T-helper 1 cell treated with Interleukin-12 subunit alpha and Interleukin-12 subunit beta and Interleukin-4 antibody, amounts not matched to agents 30 μg/mL and 1 μg/mL, for 36 hours (primary cell): ENCODE results near the gene CREB1.

Source experiments
- H3K27ac Mint-ChIP-seq: one replicate; pipeline ENCODE4 v1.8.0; 2021; ENCODE audit warnings: mild to moderate bottlenecking, mixed read lengths
- H3K27me3 Mint-ChIP-seq: one replicate; pipeline ENCODE4 v1.8.0; 2021; ENCODE audit warnings: low read depth, mixed read lengths
- H3K36me3 Mint-ChIP-seq: one replicate; pipeline ENCODE4 v1.8.0; 2021; ENCODE audit warnings: low read depth, mixed read lengths
- H3K4me1 Mint-ChIP-seq: one replicate; pipeline ENCODE4 v1.8.0; 2021; ENCODE audit warnings: low read depth, mixed read lengths
- H3K4me3 Mint-ChIP-seq: one replicate; pipeline ENCODE4 v1.8.0; 2021; ENCODE audit warnings: mild to moderate bottlenecking, moderate library complexity, mixed read lengths
- H3K9me3 Mint-ChIP-seq: one replicate; pipeline ENCODE4 v1.8.0; 2021; ENCODE audit warnings: mixed read lengths

Gene CREB1

GRCh38 chr2:207541933-207542332, 12.2 kb downstream of the CREB1 start:
- Mint-ChIP-seq H3K36me3 (peaks cover 26% of the 10 kb centered on the region), H3K27me3 (no peaks in the 10 kb centered on the region), H3K4me1 (peaks cover 41% of the 10 kb centered on the region), H3K9me3 (no peaks in the 10 kb centered on the region), H3K4me3 (no peak overlapping the region), H3K27ac (no peak overlapping the region)

- H3K4me1 Mint-ChIP-seq: peaks cover 38% of the 10 kb centered on the region
- H3K9me3 Mint-ChIP-seq: no peaks in the 10 kb centered on the region
- peaks cover 24% of the 10 kb centered on the region for H3K36me3 Mint-ChIP-seq
- H3K27me3 Mint-ChIP-seq: no peaks in the 10 kb centered on the region
- no peak overlapping the region for H3K27ac Mint-ChIP-seq
- H3K4me3 Mint-ChIP-seq: no peak overlapping the region
Measured at GRCh38 chr2:207543272-207543671, 13.5 kb downstream of the CREB1 start.

GRCh38 chr2:207546822-207547221, 17.1 kb downstream of the CREB1 start:
- Mint-ChIP-seq H3K4me3 (no peak overlapping the region), H3K9me3 (no peaks in the 10 kb centered on the region)

GRCh38 chr2:207549145-207549544, 19.4 kb downstream of the CREB1 start:
- Mint-ChIP-seq H3K4me3 (no peak overlapping the region), H3K4me1 (peaks cover 31% of the 10 kb centered on the region), H3K9me3 (no peaks in the 10 kb centered on the region), H3K27ac (no peak overlapping the region), H3K36me3 (peaks cover 19% of the 10 kb centered on the region), H3K27me3 (no peaks in the 10 kb centered on the region)

More at GRCh38 chr2:207546822-207547221, 17.1 kb downstream of the CREB1 start:
- H3K36me3 Mint-ChIP-seq: peaks cover 18% of the 10 kb centered on the region
- H3K4me1 Mint-ChIP-seq: peaks cover 37% of the 10 kb centered on the region
- no peaks in the 10 kb centered on the region for H3K27me3 Mint-ChIP-seq
- no peak overlapping the region for H3K27ac Mint-ChIP-seq

GRCh38 chr2:207558079-207558491, 28.3 kb downstream of the CREB1 start:
- Mint-ChIP-seq H3K4me1 (peaks cover 8% of the 10 kb centered on the region), H3K27ac (no peak overlapping the region), H3K36me3 (peaks cover 34% of the 10 kb centered on the region), H3K4me3 (no peak overlapping the region), H3K9me3 (no peaks in the 10 kb centered on the region), H3K27me3 (no peaks in the 10 kb centered on the region)

- Mint-ChIP-seq H3K36me3 (peaks cover 48% of the 10 kb centered on the region), H3K27me3 (no peaks in the 10 kb centered on the region), H3K27ac (no peak overlapping the region), H3K9me3 (no peaks in the 10 kb centered on the region), H3K4me1 (peaks cover 11% of the 10 kb centered on the region), H3K4me3 (no peak overlapping the region)
Measured at GRCh38 chr2:207561386-207562080, 31.8 kb downstream of the CREB1 start.

GRCh38 chr2:207565736-207566500, 36.2 kb downstream of the CREB1 start:
- peaks cover 52% of the 10 kb centered on the region for H3K36me3 Mint-ChIP-seq
- H3K27ac Mint-ChIP-seq: no peak overlapping the region
- no peak overlapping the region for H3K4me3 Mint-ChIP-seq
- H3K27me3 Mint-ChIP-seq: no peaks in the 10 kb centered on the region
- H3K4me1 Mint-ChIP-seq: peaks cover 9% of the 10 kb centered on the region
- H3K9me3 Mint-ChIP-seq: no peaks in the 10 kb centered on the region

GRCh38 chr2:207567671-207568070, 37.9 kb downstream of the CREB1 start:
- Mint-ChIP-seq H3K4me1 (peaks cover 9% of the 10 kb centered on the region), H3K4me3 (no peak overlapping the region), H3K27me3 (no peaks in the 10 kb centered on the region), H3K36me3 (peaks cover 51% of the 10 kb centered on the region), H3K27ac (no peak overlapping the region), H3K9me3 (no peaks in the 10 kb centered on the region)

- Mint-ChIP-seq H3K27ac (no peak overlapping the region), H3K9me3 (no peaks in the 10 kb centered on the region), H3K4me3 (no peak overlapping the region), H3K4me1 (peaks cover 4% of the 10 kb centered on the region), H3K27me3 (no peaks in the 10 kb centered on the region), H3K36me3 (peaks cover 52% of the 10 kb centered on the region)
Measured at GRCh38 chr2:207571370-207571769, 41.6 kb downstream of the CREB1 start.

GRCh38 chr2:207584952-207585351, 55.2 kb downstream of the CREB1 start:
- H3K4me1 Mint-ChIP-seq: peaks cover 13% of the 10 kb centered on the region
- H3K27me3 Mint-ChIP-seq: no peaks in the 10 kb centered on the region
- no peak overlapping the region for H3K4me3 Mint-ChIP-seq
- H3K36me3 Mint-ChIP-seq: peaks cover 73% of the 10 kb centered on the region
- H3K27ac Mint-ChIP-seq: no peak overlapping the region
- peaks cover 6% of the 10 kb centered on the region for H3K9me3 Mint-ChIP-seq

- H3K27ac Mint-ChIP-seq: no peak overlapping the region
- H3K27me3 Mint-ChIP-seq: no peaks in the 10 kb centered on the region
- H3K36me3 Mint-ChIP-seq: peaks cover 79% of the 10 kb centered on the region
- H3K9me3 Mint-ChIP-seq: peaks cover 18% of the 10 kb centered on the region
- peaks cover 8% of the 10 kb centered on the region for H3K4me1 Mint-ChIP-seq
- no peak overlapping the region for H3K4me3 Mint-ChIP-seq
Measured at GRCh38 chr2:207587305-207587704, 57.5 kb downstream of the CREB1 start.

GRCh38 chr2:207589143-207589542, 59.4 kb downstream of the CREB1 start:
- Mint-ChIP-seq H3K4me1 (peaks cover 12% of the 10 kb centered on the region), H3K27me3 (no peaks in the 10 kb centered on the region), H3K4me3 (no peak overlapping the region), H3K9me3 (peaks cover 21% of the 10 kb centered on the region), H3K27ac (no peak overlapping the region), H3K36me3 (peaks cover 79% of the 10 kb centered on the region)

GRCh38 chr2:207593277-207593676, 63.5 kb downstream of the CREB1 start:
- no peak overlapping the region for H3K4me3 Mint-ChIP-seq
- peaks cover 15% of the 10 kb centered on the region for H3K4me1 Mint-ChIP-seq
- H3K36me3 Mint-ChIP-seq: peaks cover 61% of the 10 kb centered on the region
- peaks cover 21% of the 10 kb centered on the region for H3K9me3 Mint-ChIP-seq
- no peak overlapping the region for H3K27ac Mint-ChIP-seq
- no peaks in the 10 kb centered on the region for H3K27me3 Mint-ChIP-seq

GRCh38 chr2:207594264-207594663, 64.5 kb downstream of the CREB1 start:
- Mint-ChIP-seq H3K36me3 (peaks cover 51% of the 10 kb centered on the region), H3K27ac (no peak overlapping the region), H3K9me3 (peaks cover 17% of the 10 kb centered on the region), H3K4me1 (peaks cover 9% of the 10 kb centered on the region), H3K27me3 (no peaks in the 10 kb centered on the region), H3K4me3 (no peak overlapping the region)

- H3K4me1 Mint-ChIP-seq: peaks cover 6% of the 10 kb centered on the region
- H3K4me3 Mint-ChIP-seq: no peak overlapping the region
- peaks cover 15% of the 10 kb centered on the region for H3K9me3 Mint-ChIP-seq
- H3K27me3 Mint-ChIP-seq: no peaks in the 10 kb centered on the region
- peaks cover 46% of the 10 kb centered on the region for H3K36me3 Mint-ChIP-seq
- H3K27ac Mint-ChIP-seq: no peak overlapping the region
Measured at GRCh38 chr2:207594731-207595130, 65.0 kb downstream of the CREB1 start.
